Skeletal muscle satellite cell (primary cell): ENCODE measurements around the gene LIPC.

Source experiments
- H3K27me3 ChIP-seq: 2 replicates; pipeline ENCODE4 v1.7.0; 2013; ENCODE audit warnings: low read length; ENCODE audit not compliant: control insufficient read depth, insufficient read depth
- H3K36me3 ChIP-seq: 2 replicates; pipeline ENCODE4 v1.7.0; 2013; ENCODE audit warnings: mild to moderate bottlenecking, control low read depth, low read length; ENCODE audit not compliant: insufficient read depth
- H3K4me1 ChIP-seq: 2 replicates; pipeline ENCODE4 v1.7.0; 2013; ENCODE audit warnings: low read length; ENCODE audit not compliant: control insufficient read depth, insufficient read depth
- H3K4me2 ChIP-seq: 2 replicates; pipeline ENCODE4 v1.7.0; 2013; ENCODE audit warnings: mild to moderate bottlenecking, low read length
- H3K4me3 ChIP-seq: 2 replicates; pipeline ENCODE4 v1.7.0; 2013; ENCODE audit warnings: low read length
- H3K9ac ChIP-seq: 2 replicates; pipeline ENCODE4 v1.7.0; 2013; ENCODE audit warnings: mild to moderate bottlenecking, low read depth, low read length, moderate library complexity
- H3K9me3 ChIP-seq: replicated peaks from 2 replicates; pipeline ENCODE4 v1.7.0; 2013; ENCODE audit warnings: mild to moderate bottlenecking, control low read depth, low read length

Gene LIPC

GRCh38 chr15:58525991-58526421 is 94.2 kb downstream of the LIPC start:
- Histone ChIP-seq H3K9ac (no peak overlapping the region), H3K36me3 (no peaks in the 10 kb centered on the region), H3K27me3 (no peaks in the 10 kb centered on the region), H3K4me1 (peaks cover 17% of the 10 kb centered on the region), H3K4me2 (no peak overlapping the region), H3K9me3 (no peaks in the 10 kb centered on the region), H3K4me3 (no peak overlapping the region)

- Histone ChIP-seq H3K4me1 (peaks cover 12% of the 10 kb centered on the region), H3K4me2 (no peak overlapping the region), H3K4me3 (no peak overlapping the region), H3K36me3 (no peaks in the 10 kb centered on the region), H3K27me3 (no peaks in the 10 kb centered on the region), H3K9ac (no peak overlapping the region), H3K9me3 (no peaks in the 10 kb centered on the region)
Observed at GRCh38 chr15:58526647-58527192, 94.9 kb downstream of the LIPC start.

DNA sequence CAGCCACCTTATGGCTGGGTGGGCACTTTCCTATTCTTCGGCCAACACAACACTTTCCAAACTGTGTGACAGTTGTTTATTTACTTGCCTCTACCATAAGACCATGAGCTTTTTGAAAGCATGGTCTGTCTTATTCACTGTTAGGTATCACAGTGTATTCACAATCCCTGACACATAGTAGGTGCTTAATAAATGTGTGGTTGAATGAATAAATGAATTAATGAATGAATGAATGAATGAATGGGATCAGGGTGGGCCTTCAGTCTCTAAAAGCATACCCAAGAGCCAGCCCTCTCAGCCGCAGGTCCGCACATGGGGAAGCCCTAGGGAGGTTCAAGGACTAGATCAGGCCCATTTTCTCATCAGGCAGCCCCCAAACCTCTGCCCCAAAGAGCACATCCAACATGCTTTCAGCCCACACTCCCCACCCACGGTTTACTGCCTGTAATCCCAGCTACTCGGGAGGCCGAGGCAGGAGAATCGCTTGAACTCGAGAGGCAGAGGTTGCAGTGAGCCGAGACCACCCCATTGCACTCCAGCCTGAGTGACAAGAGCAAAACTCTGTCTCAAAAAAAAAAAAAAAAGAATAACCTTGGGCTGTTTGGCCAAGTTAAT is 95.9 kb downstream of the LIPC start:
- Histone ChIP-seq H3K4me3 (no peak overlapping the region), H3K9me3 (no peaks in the 10 kb centered on the region), H3K4me2 (no peak overlapping the region), H3K27me3 (no peaks in the 10 kb centered on the region), H3K4me1 (peaks cover 3% of the 10 kb centered on the region), H3K36me3 (no peaks in the 10 kb centered on the region), H3K9ac (no peak overlapping the region)

GRCh38 chr15:58528188-58528870 is 96.5 kb downstream of the LIPC start:
- no peak overlapping the region for H3K9ac ChIP-seq
- no peaks in the 10 kb centered on the region for H3K4me1 ChIP-seq
- H3K27me3 ChIP-seq: no peaks in the 10 kb centered on the region
- no peaks in the 10 kb centered on the region for H3K9me3 ChIP-seq
- no peak overlapping the region for H3K4me3 ChIP-seq
- H3K36me3 ChIP-seq: no peaks in the 10 kb centered on the region
- H3K4me2 ChIP-seq: no peak overlapping the region

DNA sequence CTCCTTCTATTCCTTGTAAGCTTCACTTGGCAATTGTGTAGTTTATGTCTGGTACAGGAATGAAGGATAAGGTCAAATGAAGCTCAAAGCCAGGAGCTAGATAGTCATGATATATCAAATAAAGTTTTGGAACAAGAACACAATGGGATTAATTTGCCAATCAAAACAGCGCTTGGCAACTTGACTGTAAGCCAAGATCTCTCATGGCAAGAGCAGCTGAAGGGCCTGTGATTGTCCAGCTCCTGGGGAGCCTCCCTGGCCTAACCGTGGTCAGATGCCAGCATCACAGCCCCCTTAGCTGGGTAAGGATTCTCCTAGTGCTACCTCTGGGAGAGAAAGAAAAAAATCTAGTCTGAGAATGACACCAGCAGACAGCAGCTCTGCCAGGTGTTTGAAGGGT is 97.2 kb downstream of the LIPC start:
- Histone ChIP-seq H3K9ac (no peak overlapping the region), H3K4me1 (no peaks in the 10 kb centered on the region), H3K27me3 (no peaks in the 10 kb centered on the region), H3K9me3 (no peaks in the 10 kb centered on the region), H3K36me3 (no peaks in the 10 kb centered on the region), H3K4me2 (no peak overlapping the region), H3K4me3 (no peak overlapping the region)

GRCh38 chr15:58530056-58530590 is 98.3 kb downstream of the LIPC start:
- no peaks in the 10 kb centered on the region for H3K27me3 ChIP-seq
- no peaks in the 10 kb centered on the region for H3K36me3 ChIP-seq
- no peak overlapping the region for H3K4me3 ChIP-seq
- no peak overlapping the region for H3K4me2 ChIP-seq
- no peaks in the 10 kb centered on the region for H3K9me3 ChIP-seq
- no peak overlapping the region for H3K9ac ChIP-seq
- H3K4me1 ChIP-seq: no peaks in the 10 kb centered on the region

DNA sequence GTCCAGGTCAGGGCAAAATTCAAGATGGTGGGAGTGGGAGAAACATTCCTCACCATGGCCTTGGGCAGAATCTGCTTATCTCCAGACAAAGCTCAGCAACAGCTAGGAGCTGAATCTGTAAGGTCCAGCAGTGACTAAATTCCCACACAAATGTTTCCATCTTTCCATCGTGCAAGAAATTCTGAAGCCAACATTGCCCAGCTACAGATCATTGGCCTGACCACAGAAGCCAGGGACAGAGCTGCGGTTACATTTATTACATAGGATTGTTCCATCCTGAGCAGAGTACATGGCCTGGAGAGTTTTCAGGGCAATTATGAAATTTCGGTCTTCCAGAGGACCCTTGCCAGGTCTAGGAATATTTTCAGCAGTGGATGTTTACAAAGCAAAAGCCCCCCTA is 100.3 kb downstream of the LIPC start:
- Histone ChIP-seq H3K9ac (no peak overlapping the region), H3K9me3 (no peaks in the 10 kb centered on the region), H3K36me3 (no peaks in the 10 kb centered on the region), H3K4me3 (no peak overlapping the region), H3K4me1 (no peaks in the 10 kb centered on the region), H3K4me2 (no peak overlapping the region), H3K27me3 (peaks cover 6% of the 10 kb centered on the region)

DNA sequence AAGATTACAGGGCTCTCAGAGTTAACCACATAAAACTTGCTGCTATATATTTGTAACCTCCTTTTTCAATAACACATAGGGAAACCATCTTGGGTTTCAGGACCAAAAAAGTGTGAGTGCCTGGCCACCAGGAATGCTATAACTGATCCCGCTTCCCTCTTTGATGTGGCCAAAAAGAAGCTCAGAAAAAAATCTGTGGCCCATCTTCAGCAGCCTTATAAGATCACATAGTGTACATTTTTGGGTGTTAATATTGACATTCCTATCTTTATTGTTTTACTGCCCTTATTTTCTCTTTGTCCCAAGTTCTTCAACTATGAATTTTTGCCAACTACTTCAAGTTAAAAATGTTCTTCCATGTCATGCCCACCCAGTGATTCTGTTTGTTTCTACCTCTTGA is 102.8 kb downstream of the LIPC start:
- no peaks in the 10 kb centered on the region for H3K4me1 ChIP-seq
- no peaks in the 10 kb centered on the region for H3K9me3 ChIP-seq
- H3K4me2 ChIP-seq: no peak overlapping the region
- H3K36me3 ChIP-seq: no peaks in the 10 kb centered on the region
- H3K4me3 ChIP-seq: no peak overlapping the region
- H3K27me3 ChIP-seq: peaks cover 9% of the 10 kb centered on the region
- no peak overlapping the region for H3K9ac ChIP-seq

- H3K9ac ChIP-seq: no peak overlapping the region
Observed at GRCh38 chr15:58535337-58535736, 103.5 kb downstream of the LIPC start.

DNA sequence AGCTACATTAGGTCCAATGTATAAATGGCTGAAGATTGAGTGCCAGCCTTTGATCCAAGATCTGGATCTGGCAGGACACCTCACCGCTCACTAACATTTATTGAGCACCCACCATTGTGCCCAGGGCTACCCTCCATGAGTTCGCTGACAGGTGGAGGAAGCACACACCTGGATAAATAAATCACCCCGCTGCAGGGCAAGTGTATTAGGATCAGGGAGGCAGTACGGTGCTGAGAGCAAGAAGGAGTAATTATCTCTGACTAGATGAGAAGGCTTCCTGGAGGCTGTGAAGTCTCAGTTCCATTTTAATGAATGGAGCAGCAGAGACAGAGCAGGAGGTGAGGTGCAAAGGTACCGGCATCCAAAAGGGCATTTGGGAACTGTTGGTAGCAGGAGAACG is 104.1 kb downstream of the LIPC start:
- Histone ChIP-seq H3K4me3 (no peak overlapping the region), H3K27me3 (peaks cover 9% of the 10 kb centered on the region), H3K4me1 (no peaks in the 10 kb centered on the region), H3K36me3 (no peaks in the 10 kb centered on the region), H3K4me2 (no peak overlapping the region), H3K9me3 (no peaks in the 10 kb centered on the region), H3K9ac (no peak overlapping the region)

More at GRCh38 chr15:58535337-58535736, 103.5 kb downstream of the LIPC start:
- Histone ChIP-seq H3K36me3 (no peaks in the 10 kb centered on the region), H3K27me3 (peaks cover 9% of the 10 kb centered on the region), H3K4me2 (no peak overlapping the region), H3K4me3 (no peak overlapping the region), H3K9me3 (no peaks in the 10 kb centered on the region), H3K4me1 (no peaks in the 10 kb centered on the region)

- H3K4me3 ChIP-seq: no peak overlapping the region
- no peaks in the 10 kb centered on the region for H3K36me3 ChIP-seq
- H3K9ac ChIP-seq: no peak overlapping the region
- no peaks in the 10 kb centered on the region for H3K9me3 ChIP-seq
- no peaks in the 10 kb centered on the region for H3K4me1 ChIP-seq
- no peak overlapping the region for H3K4me2 ChIP-seq
- H3K27me3 ChIP-seq: peaks cover 9% of the 10 kb centered on the region
Observed at GRCh38 chr15:58536414-58536813, 104.6 kb downstream of the LIPC start.
